ENCODE results near the gene TM6SF1. TPM values are rescaled to one million over a fixed set of nuclear protein-coding genes. Genes with fewer than 3 reads are reported as not detected.
A peak's percentile ranks its signal among the peaks of the same experiment; 100 is the strongest.
"Not testable (repeated sequence)": the region's sequence is repeated elsewhere in the genome, so short reads cannot be mapped to it uniquely, and the experiment has no call there.

Gene TM6SF1
- total and polyA plus RNA-seq, 2 of the 4 experiments (the other 2 are of a cell fraction): 1.6 to 1.9 TPM

- no peak overlapping the region for H2BK120ac ChIP-seq (ENCODE audit: low read depth, low read length)
- ATAC-seq (ENCODE audit: low read depth): no peak
- H3K4me1 ChIP-seq (ENCODE audit: control insufficient read depth, insufficient read depth, low read length): no peaks in the 10 kb centered on the region
- intact Hi-C loops (cut with micrococcal nuclease) (no loop called here), dilution Hi-C loops (cut with HindIII; ENCODE audit: low sequenced_read_pairs, unreplicated experiment) (no loop called here), in situ Hi-C loops (cut with MboI; ENCODE audit: low sequenced_read_pairs) (no loop called here)
- no TSS peak for BruUV-seq (replicated peaks)
- no peaks in the 10 kb centered on the region for H3K36me3 ChIP-seq (ENCODE audit: control insufficient read depth, insufficient read depth, low read length)
- H4K91ac ChIP-seq (ENCODE audit: insufficient read depth, low read depth, low read length): no peak overlapping the region
- no peak overlapping the region for H3K4ac ChIP-seq (ENCODE audit: low read depth, low read length)
- DNase-seq: no peak
- H3K79me1 ChIP-seq (ENCODE audit: low read depth in 1 of 2, low read length in 2 of 2): no peaks in the 10 kb centered on the region
- H3K4me2 ChIP-seq (ENCODE audit: low read depth, low read length): no peak overlapping the region
- peaks cover 4% of the 10 kb centered on the region; the same call in 1 of the 2 replicates for H3K27me3 ChIP-seq (ENCODE audit: control insufficient read depth, insufficient read depth, low read length)
- no peak overlapping the region for H2AK5ac ChIP-seq (ENCODE audit: low read depth, low read length)
- no peak overlapping the region for H2BK20ac ChIP-seq (ENCODE audit: low read depth, low read length)
- no peak overlapping the region for H3K18ac ChIP-seq (ENCODE audit: low read depth, low read length)
- 40% methylated on average over 4 of the region's 4 CpGs; no CpG with 5 or more reads in 1 of the 2 experiments for WGBS, 2 experiments (ENCODE audit: extremely low coverage in 2 of 2, insufficient read length in 1 of 2)
- CTCF ChIA-PET: no interaction called here
- no peak overlapping the region for H4K8ac ChIP-seq (ENCODE audit: low read depth in 2 of 2, low read length in 2 of 2)
- H3K56ac ChIP-seq (ENCODE audit: extremely low read depth, insufficient read depth, low read length): no peak overlapping the region
- H2BK5ac ChIP-seq (ENCODE audit: low read depth, low read length, poor library complexity, severe bottlenecking): no peak overlapping the region
- no peaks in the 10 kb centered on the region for H3K9me3 ChIP-seq (ENCODE audit: control insufficient read depth, insufficient read depth, low read length)
- H4K5ac ChIP-seq (ENCODE audit: low read depth, low read length): no peak overlapping the region
- no peak overlapping the region for H3K14ac ChIP-seq (replicated peaks; ENCODE audit: low read depth, low read length)
- TF ChIP-seq USF2 (IDR thresholded peaks at IDR 0.05; ENCODE audit: low read depth, low read length): 0 out of 2 replicates have a peak, but pooled peaks have one; percentile 14
- TF ChIP-seq BHLHE40 (IDR thresholded peaks at IDR 0.05; ENCODE audit: low read depth, low read length): no peak
- no peak overlapping the region for H3K23ac ChIP-seq (ENCODE audit: low read depth, low read length)
- H3K9me1 ChIP-seq (ENCODE audit: insufficient read depth, low read length): no peaks in the 10 kb centered on the region
- no peak overlapping the region for H3K27ac ChIP-seq (ENCODE audit: insufficient read depth, low read length)
- POLR2A ChIA-PET (ENCODE audit: unreplicated experiment): no interaction called here
- H3K4me3 ChIP-seq (ENCODE audit: insufficient read depth, low read depth, low read length): no peak overlapping the region
- no peak overlapping the region for H2BK15ac ChIP-seq (ENCODE audit: low read depth, low read length)
- no peak overlapping the region for H3K9ac ChIP-seq (ENCODE audit: low read depth, low read length)
- H2AFZ ChIP-seq (replicated peaks; ENCODE audit: low read length, poor library complexity): no peak overlapping the region
- peak overlapping the region; percentile 48 for H2AK9ac ChIP-seq (replicated peaks; ENCODE audit: low read depth, low read length, poor library complexity)
- H4K20me1 ChIP-seq (ENCODE audit: insufficient read depth, low read length): no peaks in the 10 kb centered on the region
Measured at GRCh38 chr15:83090465-83090864, 17.0 kb upstream of the TM6SF1 start.

GRCh38 chr15:83091965-83092308 lies 15.5 kb upstream of the TM6SF1 start:
- H4K20me1 ChIP-seq (ENCODE audit: insufficient read depth, low read length); BruUV-seq (replicated peaks); H3K36me3 ChIP-seq (ENCODE audit: control insufficient read depth, insufficient read depth, low read length); H4K91ac ChIP-seq (ENCODE audit: insufficient read depth, low read depth, low read length); H3K4me2 ChIP-seq (ENCODE audit: low read depth, low read length); ATAC-seq (ENCODE audit: low read depth); H2BK15ac ChIP-seq (ENCODE audit: low read depth, low read length); H3K9me1 ChIP-seq (ENCODE audit: insufficient read depth, low read length); CTCF ChIA-PET; POLR2A ChIA-PET (ENCODE audit: unreplicated experiment); H2BK20ac ChIP-seq (ENCODE audit: low read depth, low read length); H3K9me3 ChIP-seq (ENCODE audit: control insufficient read depth, insufficient read depth, low read length); intact Hi-C loops (cut with micrococcal nuclease); H2AK5ac ChIP-seq (ENCODE audit: low read depth, low read length); dilution Hi-C loops (cut with HindIII; ENCODE audit: low sequenced_read_pairs, unreplicated experiment); H3K56ac ChIP-seq (ENCODE audit: extremely low read depth, insufficient read depth, low read length); H2AK9ac ChIP-seq (replicated peaks; ENCODE audit: low read depth, low read length, poor library complexity); H2BK120ac ChIP-seq (ENCODE audit: low read depth, low read length); H3K27ac ChIP-seq (ENCODE audit: insufficient read depth, low read length); H3K27me3 ChIP-seq (ENCODE audit: control insufficient read depth, insufficient read depth, low read length); DNase-seq; H3K79me1 ChIP-seq (ENCODE audit: low read depth in 1 of 2, low read length in 2 of 2); H3K4me3 ChIP-seq (ENCODE audit: insufficient read depth, low read depth, low read length); H3K4me1 ChIP-seq (ENCODE audit: control insufficient read depth, insufficient read depth, low read length); H3K18ac ChIP-seq (ENCODE audit: low read depth, low read length); in situ Hi-C loops (cut with MboI; ENCODE audit: low sequenced_read_pairs); H3K9ac ChIP-seq (ENCODE audit: low read depth, low read length): not testable (repeated sequence)
- Histone ChIP-seq H4K5ac (ENCODE audit: low read depth, low read length) (peak overlapping the region; percentile 64; the same call in 1 of the 2 replicates), H3K14ac (replicated peaks; ENCODE audit: low read depth, low read length) (peak overlapping the region; percentile 14; the same call in 1 of the 2 replicates), H2BK5ac (ENCODE audit: low read depth, low read length, poor library complexity, severe bottlenecking) (peak overlapping the region; percentile 8), H2AFZ (replicated peaks; ENCODE audit: low read length, poor library complexity) (peak overlapping the region; percentile 64), H3K4ac (ENCODE audit: low read depth, low read length) (peak overlapping the region; percentile 4; the same call in 1 of the 2 replicates), H4K8ac (ENCODE audit: low read depth in 2 of 2, low read length in 2 of 2) (peak overlapping the region; percentile 69 to 75; a peak in 2 of 4 replicates), H3K23ac (ENCODE audit: low read depth, low read length) (peak overlapping the region; percentile 12; the same call in 1 of the 2 replicates)
- WGBS, 2 experiments (ENCODE audit: extremely low coverage in 2 of 2, insufficient read length in 1 of 2): no CpG with 5 or more reads among the region's 3 CpGs
